ENCODE data around the gene KAZALD1.

The KAZALD1 gene

GRCh38 chr10:101053516-101053915 is 8.3 kb upstream of the KAZALD1 start:
- no peak for ATAC-seq
- Mint-ChIP-seq H3K4me1 (peaks cover 30% of the 10 kb centered on the region), H3K27ac (no peak overlapping the region), H3K9me3 (no peaks in the 10 kb centered on the region), H3K27me3 (peaks cover 28% of the 10 kb centered on the region), H3K4me3 (no peak overlapping the region)
- DNase-seq = no peak

- peaks cover 26% of the 10 kb centered on the region for H3K4me1 Mint-ChIP-seq
- ATAC-seq (no peak), DNase-seq (no peak)
- peaks cover 20% of the 10 kb centered on the region for H3K27me3 Mint-ChIP-seq
- H3K27ac Mint-ChIP-seq = no peak overlapping the region
- H3K4me3 Mint-ChIP-seq = no peak overlapping the region
- no peaks in the 10 kb centered on the region for H3K9me3 Mint-ChIP-seq
Measured at GRCh38 chr10:101054351-101054750, 7.4 kb upstream of the KAZALD1 start.

- no peak for DNase-seq
- H3K27me3 Mint-ChIP-seq = peaks cover 14% of the 10 kb centered on the region
- H3K9me3 Mint-ChIP-seq = no peaks in the 10 kb centered on the region
- no peak overlapping the region for H3K4me3 Mint-ChIP-seq
- no peak overlapping the region for H3K27ac Mint-ChIP-seq
- no peak for ATAC-seq
- H3K4me1 Mint-ChIP-seq = peaks cover 26% of the 10 kb centered on the region
Measured at GRCh38 chr10:101054876-101055275, 6.9 kb upstream of the KAZALD1 start.

GRCh38 chr10:101055411-101055810 is 6.4 kb upstream of the KAZALD1 start:
- ATAC-seq (no peak), DNase-seq (no peak)
- Mint-ChIP-seq H3K4me1 (peaks cover 23% of the 10 kb centered on the region), H3K27ac (no peak overlapping the region), H3K27me3 (peaks cover 9% of the 10 kb centered on the region), H3K4me3 (no peak overlapping the region), H3K9me3 (no peaks in the 10 kb centered on the region)

GRCh38 chr10:101056365-101057151 is 5.2 kb upstream of the KAZALD1 start:
- DNase-seq (no peak), ATAC-seq (no peak)
- peaks cover 2% of the 10 kb centered on the region for H3K27me3 Mint-ChIP-seq
- H3K9me3 Mint-ChIP-seq = no peaks in the 10 kb centered on the region
- H3K27ac Mint-ChIP-seq = peak overlapping the region in 1 of 2 donors; percentile 59
- no peak overlapping the region for H3K4me3 Mint-ChIP-seq
- H3K4me1 Mint-ChIP-seq = peaks cover 18% of the 10 kb centered on the region

- H3K27me3 Mint-ChIP-seq = peaks cover 39% of the 10 kb centered on the region
- H3K4me1 Mint-ChIP-seq = peaks cover 43% of the 10 kb centered on the region
- H3K4me3 Mint-ChIP-seq = peak overlapping the region; percentile 86 to 98
- DNase-seq = peak; percentile 84 to 95
- peak overlapping the region; percentile 97 for H3K27ac Mint-ChIP-seq
- peak; percentile 67 for ATAC-seq
- H3K9me3 Mint-ChIP-seq = no peaks in the 10 kb centered on the region
Measured at GRCh38 chr10:101060036-101060950, 1.5 kb upstream of the KAZALD1 start.

- peak overlapping the region; percentile 97 for H3K27ac Mint-ChIP-seq
- peak overlapping the region; percentile 86 to 98 for H3K4me3 Mint-ChIP-seq
- no peaks in the 10 kb centered on the region for H3K9me3 Mint-ChIP-seq
- H3K27me3 Mint-ChIP-seq = peaks cover 47% of the 10 kb centered on the region
- ATAC-seq (peak; percentile 75), DNase-seq (peak in 1 of 2 donors; percentile 92)
- peaks cover 47% of the 10 kb centered on the region for H3K4me1 Mint-ChIP-seq
Measured at GRCh38 chr10:101060951-101061623, 702 bp upstream of the KAZALD1 start.

GRCh38 chr10:101062232-101063049 is 652 bp downstream of the KAZALD1 start:
- ATAC-seq (peak; percentile 63), DNase-seq (peak; percentile 64 to 67)
- Mint-ChIP-seq H3K27me3 (peaks cover 61% of the 10 kb centered on the region), H3K4me1 (peaks cover 55% of the 10 kb centered on the region), H3K27ac (no peak overlapping the region), H3K4me3 (peak overlapping the region; percentile 77 to 86), H3K9me3 (no peaks in the 10 kb centered on the region)

GRCh38 chr10:101063050-101063525 is 1.3 kb downstream of the KAZALD1 start:
- no peak for DNase-seq
- no peak for ATAC-seq
- Mint-ChIP-seq H3K4me3 (peak overlapping the region; percentile 77 to 86), H3K9me3 (no peaks in the 10 kb centered on the region), H3K27ac (no peak overlapping the region), H3K4me1 (peaks cover 59% of the 10 kb centered on the region), H3K27me3 (peaks cover 65% of the 10 kb centered on the region)

GRCh38 chr10:101063548-101064414 is 2.0 kb downstream of the KAZALD1 start:
- peak overlapping the region in 1 of 2 donors; percentile 24 for H3K4me3 Mint-ChIP-seq
- no peak for DNase-seq
- H3K4me1 Mint-ChIP-seq = peaks cover 59% of the 10 kb centered on the region
- no peak for ATAC-seq
- no peaks in the 10 kb centered on the region for H3K9me3 Mint-ChIP-seq
- no peak overlapping the region for H3K27ac Mint-ChIP-seq
- H3K27me3 Mint-ChIP-seq = peaks cover 65% of the 10 kb centered on the region

- Mint-ChIP-seq H3K9me3 (no peaks in the 10 kb centered on the region), H3K27me3 (peaks cover 65% of the 10 kb centered on the region), H3K27ac (no peak overlapping the region), H3K4me3 (no peak overlapping the region), H3K4me1 (peaks cover 54% of the 10 kb centered on the region)
- no peak for DNase-seq
- ATAC-seq = no peak
Measured at GRCh38 chr10:101064415-101065030, 2.7 kb downstream of the KAZALD1 start.

- Mint-ChIP-seq H3K27ac (no peak overlapping the region), H3K4me3 (peak overlapping the region in 1 of 2 donors; percentile 58), H3K9me3 (no peaks in the 10 kb centered on the region), H3K27me3 (peaks cover 65% of the 10 kb centered on the region), H3K4me1 (peaks cover 49% of the 10 kb centered on the region)
- ATAC-seq = no peak
- DNase-seq = no peak
Measured at GRCh38 chr10:101065481-101066145, 3.8 kb downstream of the KAZALD1 start.
